Tibial nerve (tissue), 4 donors: ENCODE measurements around the gene ANO10.

Experiments used
- CTCF ChIP-seq, 5 experiments: fragments of 200-600 bp in 3 of 5; fragments of 450-650 bp in 2 of 5; sonication (generic) in 3 of 5; IDR thresholded peaks; one replicate each; pipeline ENCODE4 v1.5.1; 2016 to 2019; ENCODE audit warnings: antibody characterized with exemption in 5 of 5, mild to moderate bottlenecking in 3 of 5, moderate library complexity in 2 of 5
- EP300 ChIP-seq, 2 donors: sonication (generic); formaldehyde crosslinking; IDR thresholded peaks; one replicate each; pipeline ENCODE4 v1.6.1; 2017; ENCODE audit warnings: antibody characterized with exemption in 2 of 2, mild to moderate bottlenecking in 1 of 2
- POLR2A ChIP-seq, 2 donors: fragments of 450-650 bp; IDR thresholded peaks; one replicate each; pipeline ENCODE4 v1.6.1; 2017; ENCODE audit warnings: antibody characterized with exemption in 2 of 2, mild to moderate bottlenecking in 2 of 2, moderate library complexity in 2 of 2

- TF ChIP-seq CTCF (IDR thresholded peaks at IDR 0.05) (no peak), POLR2A (IDR thresholded peaks at IDR 0.05) (no peak), EP300 (IDR thresholded peaks at IDR 0.05) (no peak)
These were observed 278.6 kb downstream of the ANO10 start for GRCh38 chr3:43343185-43343584.
